Breast epithelium (tissue), 3 donors: ENCODE data around the gene GABRR2.

Experiments
- POLR2A ChIP-seq: fragments of 450-650 bp; IDR thresholded peaks from one replicate; pipeline ENCODE4 v1.6.1; 2016; ENCODE audit warnings: antibody characterized with exemption, mild to moderate bottlenecking, moderate library complexity
- POLR2AphosphoS5 ChIP-seq, 3 donors: sonication (generic); formaldehyde crosslinking; IDR thresholded peaks; one replicate each; pipeline ENCODE4 v1.6.1; 2017; ENCODE audit warnings: antibody characterized with exemption in 3 of 3
- TF ChIP-seq, protein P1 (sequence below), 3 donors: fragments of 450-650 bp; IDR thresholded peaks; one replicate each; pipeline ENCODE4 v1.5.1; 2016 to 2017; ENCODE audit warnings: antibody characterized with exemption in 3 of 3, mild to moderate bottlenecking in 3 of 3, moderate library complexity in 3 of 3

GRCh38 chr6:89301586-89302194 is 13.4 kb downstream of the GABRR2 start:
- TF ChIP-seq POLR2AphosphoS5 (IDR thresholded peaks at IDR 0.05) (no peak), POLR2A (no peak)
- TF ChIP-seq, protein P1, sequence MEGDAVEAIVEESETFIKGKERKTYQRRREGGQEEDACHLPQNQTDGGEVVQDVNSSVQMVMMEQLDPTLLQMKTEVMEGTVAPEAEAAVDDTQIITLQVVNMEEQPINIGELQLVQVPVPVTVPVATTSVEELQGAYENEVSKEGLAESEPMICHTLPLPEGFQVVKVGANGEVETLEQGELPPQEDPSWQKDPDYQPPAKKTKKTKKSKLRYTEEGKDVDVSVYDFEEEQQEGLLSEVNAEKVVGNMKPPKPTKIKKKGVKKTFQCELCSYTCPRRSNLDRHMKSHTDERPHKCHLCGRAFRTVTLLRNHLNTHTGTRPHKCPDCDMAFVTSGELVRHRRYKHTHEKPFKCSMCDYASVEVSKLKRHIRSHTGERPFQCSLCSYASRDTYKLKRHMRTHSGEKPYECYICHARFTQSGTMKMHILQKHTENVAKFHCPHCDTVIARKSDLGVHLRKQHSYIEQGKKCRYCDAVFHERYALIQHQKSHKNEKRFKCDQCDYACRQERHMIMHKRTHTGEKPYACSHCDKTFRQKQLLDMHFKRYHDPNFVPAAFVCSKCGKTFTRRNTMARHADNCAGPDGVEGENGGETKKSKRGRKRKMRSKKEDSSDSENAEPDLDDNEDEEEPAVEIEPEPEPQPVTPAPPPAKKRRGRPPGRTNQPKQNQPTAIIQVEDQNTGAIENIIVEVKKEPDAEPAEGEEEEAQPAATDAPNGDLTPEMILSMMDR (IDR thresholded peaks at IDR 0.05) = no peak
